DMS153 (cell line): ENCODE measurements around the gene PMF1.

Experiments used
- DNase-seq: peaks from one replicate; lab custom pipeline; 2025; lab: John Stamatoyannopoulos, UW

Gene PMF1

GRCh38 chr1:156236164-156236563 lies 23.4 kb downstream of the PMF1 start:
- no peak for DNase-seq

DNA sequence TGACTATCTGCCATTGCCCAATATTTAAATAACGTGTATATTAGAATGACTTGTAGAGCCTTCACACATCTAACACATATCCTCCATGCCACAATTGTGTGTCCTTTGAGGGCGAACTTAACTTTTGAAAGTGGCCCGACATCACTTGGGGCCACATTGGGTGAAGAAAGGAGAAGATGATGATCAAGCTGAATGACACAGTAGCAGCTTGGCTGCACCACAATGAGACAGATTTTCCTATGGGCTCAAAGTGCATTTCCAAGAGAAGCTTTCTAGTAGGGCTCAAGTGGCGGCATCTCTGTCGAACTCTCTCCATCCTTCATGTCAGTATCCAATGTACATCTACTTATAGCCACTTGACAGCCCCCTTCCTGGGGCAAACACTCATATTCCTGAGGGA lies 25.4 kb downstream of the PMF1 start:
- no peak for DNase-seq

DNA sequence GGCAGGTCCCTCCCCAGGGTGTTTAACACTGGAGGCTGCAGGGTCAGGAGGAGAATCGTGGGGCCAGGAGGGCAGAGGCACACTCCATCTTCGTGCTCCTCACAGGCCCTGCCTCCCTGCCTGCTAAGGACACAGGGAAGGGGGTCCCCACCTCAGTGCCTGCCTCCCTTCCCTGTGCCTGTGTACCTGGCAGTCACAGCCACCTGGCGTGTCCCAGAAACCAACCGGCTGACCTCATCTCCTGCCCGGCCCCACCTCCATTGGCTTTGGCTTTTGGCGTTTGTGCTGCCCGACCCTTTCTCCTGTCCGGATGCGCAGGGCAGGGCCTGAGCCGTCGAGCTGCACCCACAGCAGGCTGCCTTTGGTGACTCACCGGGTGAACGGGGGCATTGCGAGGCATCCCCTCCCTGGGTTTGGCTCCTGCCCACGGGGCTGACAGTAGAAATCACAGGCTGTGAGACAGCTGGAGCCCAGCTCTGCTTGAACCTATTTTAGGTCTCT lies 28.6 kb downstream of the PMF1 start:
- no peak for DNase-seq

DNA sequence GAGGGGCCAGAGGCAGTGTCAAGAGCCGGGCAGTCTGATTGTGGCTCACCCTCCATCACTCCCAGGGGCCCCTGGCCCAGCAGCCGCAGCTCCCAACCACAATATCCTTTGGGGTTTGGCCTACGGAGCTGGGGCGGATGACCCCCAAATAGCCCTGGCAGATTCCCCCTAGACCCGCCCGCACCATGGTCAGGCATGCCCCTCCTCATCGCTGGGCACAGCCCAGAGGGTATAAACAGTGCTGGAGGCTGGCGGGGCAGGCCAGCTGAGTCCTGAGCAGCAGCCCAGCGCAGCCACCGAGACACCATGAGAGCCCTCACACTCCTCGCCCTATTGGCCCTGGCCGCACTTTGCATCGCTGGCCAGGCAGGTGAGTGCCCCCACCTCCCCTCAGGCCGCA lies 29.1 kb downstream of the PMF1 start, which contains the start of gene BGLAP:
BGLAP (plus strand) TSS at position 259 of the 400 bp plus-strand sequence; CDS start at position 307, 48 bp downstream.
- DNase-seq = no peak

DNA sequence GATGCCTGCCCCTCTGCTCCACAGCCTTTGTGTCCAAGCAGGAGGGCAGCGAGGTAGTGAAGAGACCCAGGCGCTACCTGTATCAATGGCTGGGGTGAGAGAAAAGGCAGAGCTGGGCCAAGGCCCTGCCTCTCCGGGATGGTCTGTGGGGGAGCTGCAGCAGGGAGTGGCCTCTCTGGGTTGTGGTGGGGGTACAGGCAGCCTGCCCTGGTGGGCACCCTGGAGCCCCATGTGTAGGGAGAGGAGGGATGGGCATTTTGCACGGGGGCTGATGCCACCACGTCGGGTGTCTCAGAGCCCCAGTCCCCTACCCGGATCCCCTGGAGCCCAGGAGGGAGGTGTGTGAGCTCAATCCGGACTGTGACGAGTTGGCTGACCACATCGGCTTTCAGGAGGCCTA lies 29.9 kb downstream of the PMF1 start:
- no peak for DNase-seq

DNA sequence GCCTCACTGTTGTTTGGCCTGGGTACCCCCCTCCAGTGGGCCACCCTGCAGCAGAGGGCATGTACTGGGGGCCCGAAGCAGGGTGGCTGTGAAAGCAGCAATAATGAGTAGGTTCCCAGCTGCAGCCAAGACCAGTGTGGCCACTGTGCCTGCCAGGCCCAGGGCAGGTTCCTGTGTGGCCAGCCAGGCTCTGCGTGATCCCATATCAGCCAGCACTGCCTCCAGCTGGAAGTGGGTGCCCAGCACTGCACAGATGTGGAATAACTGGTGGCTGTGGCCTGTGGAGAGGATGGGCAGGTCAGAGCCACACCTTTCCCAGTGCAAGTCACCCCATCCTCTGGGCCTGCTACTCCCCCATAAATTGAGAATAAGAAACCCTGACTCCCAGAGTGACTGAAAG lies 31.3 kb downstream of the PMF1 start:
- no peak for DNase-seq

GRCh38 chr1:156244712-156245111 lies 31.9 kb downstream of the PMF1 start:
- DNase-seq = no peak

DNA sequence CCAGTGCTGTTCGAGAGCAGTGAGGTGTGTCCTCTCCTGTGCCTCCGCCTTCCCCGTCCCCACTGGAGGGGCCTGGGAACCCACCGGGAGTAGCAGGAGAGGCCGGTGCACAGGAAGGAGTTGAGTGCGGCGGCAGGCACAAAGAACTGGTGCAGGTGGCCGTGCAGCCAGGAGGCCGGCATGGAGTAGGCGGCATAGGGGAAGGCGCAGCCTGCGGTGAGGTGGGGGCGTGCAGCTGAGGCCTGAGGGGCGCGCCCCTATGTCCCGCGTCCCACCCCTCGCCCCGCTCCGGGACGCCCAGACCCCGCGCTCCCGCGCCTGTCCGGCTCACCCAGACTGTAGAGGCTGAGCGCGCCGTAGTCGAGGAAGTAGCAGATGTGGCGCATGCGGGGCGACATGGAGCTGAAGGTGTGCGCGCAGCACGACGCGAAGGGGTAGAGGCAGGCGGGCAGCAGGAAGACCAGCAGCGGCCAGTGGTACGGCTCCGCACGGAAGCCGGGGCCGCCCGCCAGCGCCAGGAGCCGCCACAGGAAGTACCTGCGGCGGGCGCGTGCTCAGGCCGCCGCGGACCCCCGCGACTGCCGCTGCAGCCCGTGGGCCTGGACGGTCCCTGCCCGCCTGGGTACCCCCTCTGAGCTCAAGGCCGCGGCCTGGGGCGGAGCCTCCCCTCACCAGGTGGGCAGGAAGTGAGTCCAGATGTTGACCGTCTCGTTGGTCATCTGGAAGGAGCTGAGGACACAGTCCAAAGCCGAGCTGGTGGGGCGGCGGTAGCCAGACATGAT lies 32.8 kb downstream of the PMF1 start:
- DNase-seq = peak; percentile 21

DNA sequence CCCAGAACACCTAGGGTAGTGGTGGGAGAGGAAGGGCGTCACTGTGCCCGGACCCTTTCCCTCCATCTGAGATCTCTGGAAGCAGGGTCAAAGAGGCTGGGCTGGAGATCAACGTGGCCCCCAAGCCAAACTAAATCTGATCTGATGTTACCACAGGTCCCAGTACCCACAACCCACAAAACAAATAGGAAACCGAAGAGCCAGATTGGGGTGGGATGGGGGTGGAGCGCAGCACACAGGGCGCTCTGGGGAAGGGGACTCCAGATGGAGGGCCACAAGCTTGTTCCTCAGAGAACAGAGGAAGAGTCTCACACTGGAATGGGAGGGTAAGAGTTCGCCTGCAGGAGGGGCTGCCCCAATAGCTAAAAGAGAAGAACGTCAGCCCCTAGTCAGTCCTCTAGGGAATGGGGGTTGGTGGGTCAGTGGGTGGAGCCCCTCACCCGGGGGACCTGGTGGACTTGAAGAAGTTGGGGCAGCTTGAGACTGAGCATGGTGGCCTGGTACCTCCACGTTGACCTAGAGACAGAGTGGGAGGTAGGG lies 33.5 kb downstream of the PMF1 start:
- no peak for DNase-seq

- no peak for DNase-seq
Observed at GRCh38 chr1:156246781-156247459, 34.1 kb downstream of the PMF1 start.

DNA sequence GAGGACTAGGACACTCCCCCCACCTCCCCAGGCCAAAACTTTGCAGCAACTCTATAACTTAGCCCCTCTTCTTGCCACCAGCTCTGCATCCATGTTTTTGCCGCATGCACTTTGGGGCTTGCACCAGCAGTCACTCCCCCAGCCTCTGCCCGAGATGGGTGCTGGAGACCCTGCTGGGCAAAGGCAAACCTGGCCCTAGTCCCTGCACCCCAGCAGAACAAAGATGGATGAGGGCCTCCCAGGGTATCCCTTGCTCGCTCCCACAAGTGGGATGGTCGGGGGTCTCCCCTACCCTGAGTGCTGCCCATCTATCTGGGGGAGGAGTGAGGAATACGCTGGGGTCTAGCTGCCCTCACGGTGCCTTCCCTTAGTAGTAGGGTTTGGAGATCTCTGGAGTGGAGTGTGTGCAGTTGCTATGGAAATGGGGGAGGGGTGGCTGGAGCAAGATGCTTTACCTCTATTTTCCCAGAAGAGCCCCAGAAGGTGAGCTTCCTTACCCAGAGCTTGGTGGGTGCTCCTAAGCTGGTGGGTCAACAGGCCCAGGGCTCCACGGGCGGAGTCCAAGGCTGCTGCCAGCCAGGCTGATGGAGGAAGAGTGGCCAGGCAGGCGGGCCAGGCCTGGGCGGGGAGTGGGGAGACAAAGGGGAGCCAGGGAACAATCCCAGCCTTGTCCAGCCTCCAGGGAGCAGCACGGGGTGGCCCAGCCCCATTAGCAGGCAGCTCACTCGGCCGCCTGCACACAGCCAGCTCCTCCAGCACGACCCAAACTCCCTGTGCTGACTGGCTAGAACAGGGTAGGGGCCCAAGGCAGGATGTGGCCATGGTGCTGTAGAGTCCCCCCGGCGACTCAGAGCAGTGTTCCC lies 34.9 kb downstream of the PMF1 start, which contains the start of gene PAQR6:
PAQR6 (minus strand) TSS at position 597 of the 863 bp plus-strand sequence. CDS start 1,325 bp downstream, outside the sequence.
- DNase-seq = peak; percentile 37

DNA sequence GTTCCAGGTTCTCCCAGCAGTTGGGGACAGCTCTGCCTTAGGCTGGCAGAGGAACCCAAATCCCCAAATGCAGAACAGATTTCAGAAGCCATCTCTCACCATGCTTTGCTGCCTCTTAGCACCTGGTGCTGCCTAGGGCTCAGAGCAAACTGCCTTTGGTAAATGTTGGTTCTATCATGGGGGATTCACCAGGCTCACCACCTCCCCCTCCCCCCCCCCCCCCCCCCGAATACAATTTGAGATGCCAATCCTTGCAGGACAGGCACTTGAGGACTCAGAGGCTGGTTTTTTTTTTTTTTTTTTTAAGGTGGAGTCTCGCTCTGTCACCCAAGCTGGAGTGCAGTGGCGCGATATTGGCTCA lies 35.5 kb downstream of the PMF1 start:
- no peak for DNase-seq

GRCh38 chr1:156249593-156249992 lies 36.8 kb downstream of the PMF1 start:
- DNase-seq = no peak

DNA sequence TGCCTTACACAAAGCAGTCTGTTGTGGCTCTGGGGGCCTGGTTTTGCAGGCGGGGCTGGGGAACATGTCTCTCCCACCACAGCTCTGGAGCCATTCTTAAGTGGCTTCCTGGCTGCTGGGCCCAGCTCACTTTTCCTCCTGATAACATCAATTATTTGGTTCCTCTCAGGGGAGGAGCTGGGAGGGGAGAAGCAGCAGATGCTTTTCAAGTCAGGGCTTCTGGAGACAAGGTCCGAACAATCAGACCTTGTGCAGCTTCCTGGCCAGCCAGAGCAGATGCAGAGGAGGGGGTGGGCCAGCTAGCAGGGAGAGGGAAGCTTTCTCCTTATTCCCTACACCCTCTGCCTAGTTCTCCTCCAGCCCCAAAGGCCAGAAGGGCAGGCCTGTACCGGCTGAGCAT lies 38.7 kb downstream of the PMF1 start:
- no peak for DNase-seq

DNA sequence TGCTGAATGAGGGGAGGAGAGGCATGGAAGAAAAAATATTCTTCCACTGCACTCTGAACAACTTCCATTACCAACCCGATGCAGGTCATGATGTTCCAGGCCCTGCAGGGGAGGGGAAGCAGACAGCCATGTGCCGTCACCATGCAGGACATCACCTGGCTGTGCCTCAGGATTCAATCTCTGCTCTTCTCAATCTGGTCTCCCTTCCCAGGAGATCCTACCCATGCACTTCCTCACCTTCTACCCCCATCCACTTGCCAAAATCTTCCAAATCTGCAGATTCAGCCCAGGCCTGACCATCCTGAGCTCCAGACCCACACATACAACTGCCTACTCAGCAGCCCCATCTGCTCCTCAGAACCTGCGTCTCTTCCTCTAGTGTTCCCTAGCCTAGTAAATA lies 40.8 kb downstream of the PMF1 start:
- no peak for DNase-seq

- DNase-seq = no peak
Observed at GRCh38 chr1:156257711-156258110, 44.9 kb downstream of the PMF1 start.

- DNase-seq = no peak
Observed at GRCh38 chr1:156258859-156259258, 46.1 kb downstream of the PMF1 start.

- DNase-seq = no peak
Observed at GRCh38 chr1:156259805-156260204, 47.0 kb downstream of the PMF1 start.

GRCh38 chr1:156260896-156261295 lies 48.1 kb downstream of the PMF1 start:
- DNase-seq = no peak

- no peak for DNase-seq
Observed at GRCh38 chr1:156262461-156263287, 49.9 kb downstream of the PMF1 start.

DNA sequence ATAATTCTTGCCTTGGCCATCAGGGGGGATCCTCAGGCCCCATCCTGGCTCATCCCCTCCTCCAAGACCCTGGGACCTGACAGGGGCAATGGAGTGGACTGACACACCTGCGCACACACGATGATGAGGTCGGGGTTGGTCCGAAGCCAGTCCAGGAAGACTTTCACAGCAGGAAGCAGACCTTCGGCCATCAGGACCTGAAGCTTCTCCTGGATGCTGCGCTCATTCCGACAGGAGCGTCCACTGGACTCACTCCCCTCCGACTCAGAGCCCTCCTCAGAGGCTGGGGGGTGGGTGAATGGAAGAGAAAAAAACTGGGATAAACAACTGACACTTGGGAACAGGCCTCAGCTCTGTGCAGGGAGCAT lies 50.5 kb downstream of the PMF1 start:
- no peak for DNase-seq
